NCI-H1436 (cell line): ENCODE data around the gene TENM4.
"Not testable (repeated sequence)": the region's sequence is repeated elsewhere in the genome, so short reads cannot be mapped to it uniquely, and the experiment has no call there.

Source experiments
- DNase-seq: peaks from one replicate; lab custom pipeline; 2025; lab: John Stamatoyannopoulos, UW

Gene TENM4

GRCh38 chr11:79244241-79244772 is 196.5 kb downstream of the TENM4 start:
- DNase-seq: no peak

- no peak for DNase-seq
Observed at GRCh38 chr11:79243422-79244210, 197.2 kb downstream of the TENM4 start.

- DNase-seq: no peak
Observed at GRCh38 chr11:79242616-79243015, 198.2 kb downstream of the TENM4 start.

- no peak for DNase-seq
Observed at GRCh38 chr11:79241852-79242241, 199.0 kb downstream of the TENM4 start.

GRCh38 chr11:79241205-79241851 is 199.5 kb downstream of the TENM4 start:
- no peak for DNase-seq

GRCh38 chr11:79237703-79238102 is 203.1 kb downstream of the TENM4 start:
- no peak for DNase-seq

GRCh38 chr11:79237091-79237490 is 203.7 kb downstream of the TENM4 start:
- no peak for DNase-seq

- no peak for DNase-seq
Observed at GRCh38 chr11:79236541-79236971, 204.3 kb downstream of the TENM4 start.

- DNase-seq: no peak
Observed at GRCh38 chr11:79235696-79236095, 205.1 kb downstream of the TENM4 start.

- DNase-seq: no peak
Observed at GRCh38 chr11:79232346-79232745, 208.5 kb downstream of the TENM4 start.

GRCh38 chr11:79229047-79229446 is 211.8 kb downstream of the TENM4 start:
- no peak for DNase-seq

GRCh38 chr11:79227767-79228755 is 212.8 kb downstream of the TENM4 start:
- DNase-seq: no peak

GRCh38 chr11:79227308-79227707 is 213.5 kb downstream of the TENM4 start:
- no peak for DNase-seq

GRCh38 chr11:79226126-79226525 is 214.7 kb downstream of the TENM4 start:
- DNase-seq: no peak

GRCh38 chr11:79222163-79222562 is 218.7 kb downstream of the TENM4 start:
- DNase-seq: not testable (repeated sequence)

GRCh38 chr11:79221444-79222130 is 219.2 kb downstream of the TENM4 start:
- no peak for DNase-seq

GRCh38 chr11:79220171-79220570 is 220.7 kb downstream of the TENM4 start:
- DNase-seq: no peak

- no peak for DNase-seq
Observed at GRCh38 chr11:79219186-79220045, 221.4 kb downstream of the TENM4 start.

GRCh38 chr11:79212741-79213190 is 228.1 kb downstream of the TENM4 start:
- DNase-seq: no peak

GRCh38 chr11:79209540-79210266 is 231.1 kb downstream of the TENM4 start:
- DNase-seq: no peak
